Trophoblast cell (in vitro differentiated cells and primary cell): ENCODE measurements around the gene FGGY.
A peak's percentile ranks its signal among the peaks of the same experiment; 100 is the strongest.

ENCODE experiments used
- DNase-seq, 2 donors: peaks; one replicate each; pipeline ENCODE4 v3.0.0-alpha.2; 2016
- H2AFZ ChIP-seq: 2 replicates; pipeline ENCODE4 v1.6.1; 2013; ENCODE audit warnings: low read length, moderate library complexity, mild to moderate bottlenecking; ENCODE audit not compliant: insufficient read depth, poor library complexity
- H2AK5ac ChIP-seq: 2 replicates; pipeline ENCODE4 v1.6.1; 2013; ENCODE audit warnings: mild to moderate bottlenecking, low read length
- H2BK120ac ChIP-seq: 2 replicates; pipeline ENCODE4 v1.6.1; 2013; ENCODE audit warnings: low read length, mild to moderate bottlenecking, moderate library complexity; ENCODE audit not compliant: insufficient read depth, poor library complexity
- H2BK12ac ChIP-seq: 2 replicates; pipeline ENCODE4 v1.6.1; 2013; ENCODE audit warnings: mild to moderate bottlenecking, low read length, moderate library complexity
- H2BK5ac ChIP-seq: 2 replicates; pipeline ENCODE4 v1.6.1; 2013; ENCODE audit warnings: low read length, low read depth, moderate library complexity, mild to moderate bottlenecking; ENCODE audit not compliant: poor library complexity
- H3K14ac ChIP-seq: 2 replicates; pipeline ENCODE4 v1.6.1; 2013; ENCODE audit warnings: mild to moderate bottlenecking, low read length
- H3K18ac ChIP-seq: 2 replicates; pipeline ENCODE4 v1.6.1; 2013; ENCODE audit warnings: mild to moderate bottlenecking, low read length
- H3K23ac ChIP-seq: 2 replicates; pipeline ENCODE4 v1.6.1; 2013; ENCODE audit warnings: low read length
- H3K27ac ChIP-seq: 2 replicates; pipeline ENCODE4 v1.5.1; 2013; ENCODE audit warnings: low read depth, mild to moderate bottlenecking, inconsistent platforms, low read length, moderate library complexity
- H3K27me3 ChIP-seq: 2 replicates; pipeline ENCODE4 v1.6.1; 2013; ENCODE audit warnings: inconsistent platforms, mild to moderate bottlenecking, low read length, moderate library complexity; ENCODE audit not compliant: insufficient read depth
- H3K36me3 ChIP-seq, 2 experiments: 1 replicate in 1 of 2; 2 replicates in 1 of 2; pipeline ENCODE4 v1.6.1; 2013; ENCODE audit warnings: low read length in 2 of 2, mild to moderate bottlenecking in 2 of 2, moderate library complexity in 1 of 2; ENCODE audit not compliant: insufficient read depth in 2 of 2, control insufficient read depth in 1 of 2
- H3K4ac ChIP-seq: 2 replicates; pipeline ENCODE4 v1.6.1; 2013; ENCODE audit warnings: low read depth, mild to moderate bottlenecking, low read length, moderate library complexity
- H3K4me1 ChIP-seq, 2 experiments: 1 replicate in 1 of 2; 2 replicates in 1 of 2; pipeline ENCODE4 v1.6.1; 2013; ENCODE audit warnings: low read length in 2 of 2, mild to moderate bottlenecking in 2 of 2, moderate library complexity in 1 of 2; ENCODE audit not compliant: insufficient read depth in 2 of 2, control insufficient read depth in 1 of 2
- H3K4me2 ChIP-seq: 2 replicates; pipeline ENCODE4 v1.6.1; 2013; ENCODE audit warnings: inconsistent platforms, mild to moderate bottlenecking, low read length, moderate library complexity
- H3K4me3 ChIP-seq: 2 replicates; pipeline ENCODE4 v1.5.1; 2013; ENCODE audit warnings: mild to moderate bottlenecking, low read depth, low read length, inconsistent platforms
- H3K79me1 ChIP-seq: one replicate; pipeline ENCODE4 v1.6.1; 2013; ENCODE audit warnings: low read length
- H3K79me2 ChIP-seq: 2 replicates; pipeline ENCODE4 v1.6.1; 2013; ENCODE audit warnings: low read length, mild to moderate bottlenecking; ENCODE audit not compliant: control insufficient read depth, insufficient read depth, poor library complexity
- H3K9ac ChIP-seq: 2 replicates; pipeline ENCODE4 v1.6.1; 2013; ENCODE audit warnings: mild to moderate bottlenecking, low read length
- H3K9me3 ChIP-seq: 2 replicates; pipeline ENCODE4 v1.6.1; 2013; ENCODE audit warnings: low read depth, mild to moderate bottlenecking, control low read depth, inconsistent platforms, low read length; ENCODE audit not compliant: insufficient read depth
- H4K12ac ChIP-seq: 2 replicates; pipeline ENCODE4 v1.6.1; 2013; ENCODE audit warnings: low read depth, mild to moderate bottlenecking, low read length, moderate library complexity
- H4K8ac ChIP-seq: 2 replicates; pipeline ENCODE4 v1.6.1; 2013; ENCODE audit warnings: low read depth, mild to moderate bottlenecking, low read length, moderate library complexity
- H4K91ac ChIP-seq: one replicate; pipeline ENCODE4 v1.6.1; 2013; ENCODE audit warnings: low read depth, mild to moderate bottlenecking, low read length, moderate library complexity
- WGBS: extraction: QIAGEN DNeasy Blood & Tissue Kit; methylation state at CpG from one replicate; pipeline ENCODE4 v1.1.7; 2013; ENCODE audit warnings: missing lambda C conversion rate; ENCODE audit not compliant: insufficient read length, insufficient coverage; ENCODE audit errors: extremely low coverage; 5-methylcytosine and 5-hydroxymethylcytosine counted together

Gene FGGY

GRCh38 chr1:59333626-59334277, 36.9 kb downstream of the FGGY start:
- no peak overlapping the region for H3K23ac ChIP-seq
- H4K12ac ChIP-seq, result no peak overlapping the region
- no peak overlapping the region for H2AFZ ChIP-seq
- H2BK5ac ChIP-seq, result no peak overlapping the region
- peak; percentile 87 to 95 for DNase-seq
- no peaks in the 10 kb centered on the region for H3K9me3 ChIP-seq
- peak overlapping the region; percentile 57 for H2BK120ac ChIP-seq
- no CpG with 5 or more reads among the region's 3 CpGs for WGBS
- H3K4me2 ChIP-seq, result no peak overlapping the region
- peak overlapping the region; percentile 4 for H4K91ac ChIP-seq
- H4K8ac ChIP-seq, result peak overlapping the region; percentile 7
- no peak overlapping the region for H3K4me3 ChIP-seq
- H3K36me3 ChIP-seq, result no peaks in the 10 kb centered on the region
- H2AK5ac ChIP-seq, result no peak overlapping the region
- peaks cover 7 to 20% of the 10 kb centered on the region in 2 experiments for H3K4me1 ChIP-seq
- H3K4ac ChIP-seq, result no peak overlapping the region
- H3K27me3 ChIP-seq, result no peaks in the 10 kb centered on the region
- H3K9ac ChIP-seq, result no peak overlapping the region
- peak overlapping the region; percentile 46 for H3K18ac ChIP-seq
- peak overlapping the region; percentile 97 for H3K27ac ChIP-seq
- H2BK12ac ChIP-seq, result peak overlapping the region; percentile 42
- peak overlapping the region; percentile 28 for H3K14ac ChIP-seq
- H3K79me2 ChIP-seq, result peaks cover 1% of the 10 kb centered on the region
- peaks cover 28% of the 10 kb centered on the region for H3K79me1 ChIP-seq

DNA sequence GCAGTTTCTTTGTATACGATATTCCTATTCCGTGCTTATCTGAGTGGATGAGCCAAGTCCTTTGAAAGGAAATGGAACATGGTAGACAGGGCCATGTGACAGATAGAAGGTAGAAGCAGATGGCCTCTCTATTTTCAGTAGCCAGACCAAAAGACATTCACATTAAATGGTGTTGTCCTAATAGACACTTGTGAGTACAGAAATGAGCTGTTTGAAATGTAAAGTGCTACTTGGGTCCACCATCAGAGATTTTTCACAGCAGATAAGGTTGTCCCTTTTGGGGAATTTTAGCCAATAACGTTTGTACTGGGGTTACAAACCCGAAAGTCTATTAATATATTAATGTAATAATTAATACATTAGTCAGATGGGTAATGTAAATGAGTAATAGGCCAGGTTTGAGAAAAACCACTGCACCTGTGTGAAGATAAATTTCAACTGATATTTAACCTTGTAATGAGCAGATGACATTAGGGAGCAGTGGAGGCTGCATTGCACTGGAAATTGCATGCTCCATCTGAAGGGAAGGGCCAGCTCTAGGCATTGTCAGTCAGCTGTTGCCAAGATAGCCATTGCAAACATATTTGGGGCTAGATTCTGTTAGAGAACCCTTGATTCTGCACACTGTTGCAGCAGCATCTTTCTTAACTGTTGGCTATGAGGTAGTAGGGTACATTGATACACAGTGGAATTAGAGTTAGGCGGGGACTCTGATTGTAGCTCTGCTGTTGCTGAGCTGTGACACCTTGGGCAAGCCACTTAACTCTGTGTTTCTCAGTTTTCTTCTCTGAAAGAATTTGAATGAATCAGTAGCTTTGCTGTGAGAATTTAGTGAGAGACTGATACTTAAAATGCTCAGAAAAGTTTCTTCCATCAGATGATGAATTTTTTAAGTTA, 43.8 kb downstream of the FGGY start:
- H2BK12ac ChIP-seq, result no peak overlapping the region
- no peak overlapping the region for H2BK120ac ChIP-seq
- H3K79me2 ChIP-seq, result no peaks in the 10 kb centered on the region
- no peak overlapping the region for H3K27ac ChIP-seq
- WGBS, result no CpG with 5 or more reads among the region's 5 CpGs
- H4K8ac ChIP-seq, result no peak overlapping the region
- no peak overlapping the region for H4K12ac ChIP-seq
- DNase-seq, result no peak
- H3K9ac ChIP-seq, result no peak overlapping the region
- no peak overlapping the region for H3K4me2 ChIP-seq
- H2BK5ac ChIP-seq, result no peak overlapping the region
- no peak overlapping the region for H3K23ac ChIP-seq
- no peaks in the 10 kb centered on the region for H3K79me1 ChIP-seq
- H3K9me3 ChIP-seq, result no peaks in the 10 kb centered on the region
- no peaks in the 10 kb centered on the region for H3K36me3 ChIP-seq
- no peaks in the 10 kb centered on the region for H3K27me3 ChIP-seq
- H4K91ac ChIP-seq, result no peak overlapping the region
- H2AFZ ChIP-seq, result no peak overlapping the region
- no peak overlapping the region for H3K4me3 ChIP-seq
- H3K4ac ChIP-seq, result no peak overlapping the region
- H2AK5ac ChIP-seq, result no peak overlapping the region
- H3K4me1 ChIP-seq, result peaks cover 2 to 3% of the 10 kb centered on the region in 2 experiments
- no peak overlapping the region for H3K14ac ChIP-seq
- H3K18ac ChIP-seq, result no peak overlapping the region

- Histone ChIP-seq H3K9me3 (no peaks in the 10 kb centered on the region), H3K4me1 (peaks cover 2 to 3% of the 10 kb centered on the region in 2 experiments), H3K23ac (no peak overlapping the region), H4K12ac (no peak overlapping the region), H4K8ac (no peak overlapping the region), H3K4me3 (no peak overlapping the region), H3K27ac (peak overlapping the region; percentile 37), H3K79me2 (no peaks in the 10 kb centered on the region), H3K4ac (no peak overlapping the region), H3K18ac (no peak overlapping the region), H2AFZ (no peak overlapping the region), H3K79me1 (no peaks in the 10 kb centered on the region), H2AK5ac (no peak overlapping the region), H3K4me2 (no peak overlapping the region), H2BK120ac (no peak overlapping the region), H3K36me3 (no peaks in the 10 kb centered on the region), H2BK12ac (no peak overlapping the region), H3K27me3 (no peaks in the 10 kb centered on the region), H4K91ac (no peak overlapping the region), H2BK5ac (no peak overlapping the region), H3K14ac (no peak overlapping the region), H3K9ac (no peak overlapping the region)
- no peak for DNase-seq
- WGBS, result no CpG with 5 or more reads among the region's 3 CpGs
Measured at GRCh38 chr1:59342801-59343575, 46.1 kb downstream of the FGGY start.

DNA sequence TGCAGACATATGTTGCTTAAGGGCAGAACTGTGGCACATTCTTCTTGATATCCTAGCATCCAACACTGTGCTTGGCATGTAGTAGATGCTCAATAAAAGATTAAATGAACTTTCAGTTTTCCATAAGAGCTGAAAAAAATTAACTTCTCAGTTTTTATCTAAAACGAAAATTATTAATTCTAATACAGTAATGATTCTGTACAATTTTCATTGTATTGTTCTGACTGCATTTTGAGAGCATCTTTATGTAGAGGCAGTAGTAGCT, 46.6 kb downstream of the FGGY start:
- peaks cover 2 to 3% of the 10 kb centered on the region in 2 experiments for H3K4me1 ChIP-seq
- no peaks in the 10 kb centered on the region for H3K79me1 ChIP-seq
- H3K4me3 ChIP-seq, result no peak overlapping the region
- no peak overlapping the region for H3K9ac ChIP-seq
- no CpG with 5 or more reads among the region's 1 CpG for WGBS
- H3K14ac ChIP-seq, result no peak overlapping the region
- H3K27me3 ChIP-seq, result no peaks in the 10 kb centered on the region
- H2AK5ac ChIP-seq, result no peak overlapping the region
- no peak overlapping the region for H4K12ac ChIP-seq
- H3K9me3 ChIP-seq, result no peaks in the 10 kb centered on the region
- H3K4ac ChIP-seq, result no peak overlapping the region
- no peaks in the 10 kb centered on the region for H3K79me2 ChIP-seq
- H2BK12ac ChIP-seq, result no peak overlapping the region
- H2BK5ac ChIP-seq, result no peak overlapping the region
- no peak overlapping the region for H4K91ac ChIP-seq
- DNase-seq, result no peak
- no peak overlapping the region for H3K23ac ChIP-seq
- H2BK120ac ChIP-seq, result no peak overlapping the region
- H2AFZ ChIP-seq, result no peak overlapping the region
- no peak overlapping the region for H3K4me2 ChIP-seq
- no peak overlapping the region for H3K27ac ChIP-seq
- no peak overlapping the region for H4K8ac ChIP-seq
- no peaks in the 10 kb centered on the region for H3K36me3 ChIP-seq
- H3K18ac ChIP-seq, result no peak overlapping the region
